ENCODE results near the gene CLEC4D. TPM values are rescaled to one million over a fixed set of nuclear protein-coding genes. Genes with fewer than 3 reads are reported as not detected.

The CLEC4D gene
- total RNA-seq, 1 experiment from 2014 or later = not detected

GRCh38 chr12:8499616-8500015, 13.7 kb upstream of the CLEC4D start:
- Histone ChIP-seq H3K36me3 (ENCODE audit: control insufficient read depth, insufficient read depth, low read length) (no peaks in the 10 kb centered on the region), H3K27ac (ENCODE audit: low read length) (no peak overlapping the region), H3K4me1 (ENCODE audit: control insufficient read depth, insufficient read depth, low read length) (no peaks in the 10 kb centered on the region), H3K9me3 (ENCODE audit: control insufficient read depth, insufficient read depth, low read depth, low read length) (no peaks in the 10 kb centered on the region), H3K27me3 (ENCODE audit: control insufficient read depth, insufficient read depth, low read length) (peaks cover 6% of the 10 kb centered on the region; the same call in 1 of the 2 replicates), H3K4me3 (ENCODE audit: low read depth in 2 of 2, low read length in 2 of 2) (no peak overlapping the region)
- ChIA-PET CTCF (no interaction called here), POLR2A (no interaction called here)
- in situ Hi-C loops (cut with HindIII; ENCODE audit: low pct_unique_long_range_greater_than_20kb, low sequenced_read_pairs) = no loop called here
- ATAC-seq (no peak), DNase-seq (ENCODE audit: low read depth, low spot score) (no peak)
- TF ChIP-seq POLR2AphosphoS5 (IDR thresholded peaks at IDR 0.05; ENCODE audit: low read depth, low read length) (no peak), TCF7L2 (IDR thresholded peaks at IDR 0.05; ENCODE audit: low read depth, low read length) (no peak), CTCF (IDR thresholded peaks at IDR 0.05) (no peak; the same call in 1 of the 2 replicates), SIN3A (IDR thresholded peaks at IDR 0.05; ENCODE audit: borderline replicate concordance, insufficient read depth, low read depth, low read length) (no peak), REST (IDR thresholded peaks at IDR 0.05; ENCODE audit: insufficient read depth in 1 of 2, low read depth in 2 of 2, low read length in 1 of 2) (no peak)
- BruUV-seq (replicated peaks) = no TSS peak
- intact Hi-C loops (cut with micrococcal nuclease; ENCODE audit: unreplicated experiment) = no loop called here

- peaks cover 6% of the 10 kb centered on the region; the same call in 1 of the 2 replicates for H3K27me3 ChIP-seq (ENCODE audit: control insufficient read depth, insufficient read depth, low read length)
- no peaks in the 10 kb centered on the region for H3K36me3 ChIP-seq (ENCODE audit: control insufficient read depth, insufficient read depth, low read length)
- no peak overlapping the region for H3K27ac ChIP-seq (ENCODE audit: low read length)
- H3K9me3 ChIP-seq (ENCODE audit: control insufficient read depth, insufficient read depth, low read depth, low read length) = no peaks in the 10 kb centered on the region
- ChIA-PET POLR2A (no interaction called here), CTCF (interaction anchor here (0.6 kb wide), 1 partner anchor 822 kb away, joined by 4 read pairs; no protein-coding TSS in a partner anchor)
- no peak overlapping the region for H3K4me3 ChIP-seq (ENCODE audit: low read depth in 2 of 2, low read length in 2 of 2)
- no TSS peak for BruUV-seq (replicated peaks)
- no peaks in the 10 kb centered on the region for H3K4me1 ChIP-seq (ENCODE audit: control insufficient read depth, insufficient read depth, low read length)
- TF ChIP-seq TCF7L2 (IDR thresholded peaks at IDR 0.05; ENCODE audit: low read depth, low read length) = no peak
- TF ChIP-seq REST (IDR thresholded peaks at IDR 0.05; ENCODE audit: insufficient read depth in 1 of 2, low read depth in 2 of 2, low read length in 1 of 2) = no peak
- no peak for TF ChIP-seq CTCF (IDR thresholded peaks at IDR 0.05)
- TF ChIP-seq SIN3A (IDR thresholded peaks at IDR 0.05; ENCODE audit: borderline replicate concordance, insufficient read depth, low read depth, low read length) = no peak
- TF ChIP-seq POLR2AphosphoS5 (IDR thresholded peaks at IDR 0.05; ENCODE audit: low read depth, low read length) = no peak
- DNase-seq (ENCODE audit: low read depth, low spot score) = no peak
- ATAC-seq = no peak
- intact Hi-C loops (cut with micrococcal nuclease; ENCODE audit: unreplicated experiment) (no loop called here), in situ Hi-C loops (cut with HindIII; ENCODE audit: low pct_unique_long_range_greater_than_20kb, low sequenced_read_pairs) (no loop called here)
Measured at GRCh38 chr12:8501720-8502119, 11.6 kb upstream of the CLEC4D start.

Data from Panc1 (cell line).